ENCODE measurements around the gene ZDHHC11. TPM values are rescaled to one million over a fixed set of nuclear protein-coding genes. Genes with fewer than 3 reads are reported as not detected.

Gene ZDHHC11
- polyA plus RNA-seq, 1 donor (not counting 4 experiments of a cell fraction or from before 2014, with no cell fraction given), result 0.33 TPM

DNA sequence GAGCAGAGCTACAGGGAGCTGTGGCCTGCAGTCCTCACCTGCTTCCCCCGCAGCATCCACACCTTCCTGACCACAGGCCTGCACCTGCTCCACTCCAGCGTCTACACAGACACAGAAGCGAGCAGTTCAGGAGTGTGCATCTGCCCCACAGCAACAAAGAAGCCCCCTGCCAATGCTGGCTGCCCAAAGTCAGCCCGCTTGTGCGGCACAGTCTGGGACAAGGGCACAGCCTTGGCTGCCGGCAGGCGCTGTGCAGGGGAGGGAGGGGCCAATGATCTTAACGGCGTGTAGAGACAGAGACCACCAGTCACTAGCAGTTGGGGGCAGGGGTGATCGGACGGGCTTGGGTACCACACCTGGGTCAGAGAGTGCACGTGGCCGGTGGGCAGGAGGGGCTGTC is 35.2 kb upstream of the ZDHHC11 start:
- Histone ChIP-seq H2AFZ (ENCODE audit: control insufficient read depth, low read length) (no peak overlapping the region), H3K27ac (ENCODE audit: control insufficient read depth, insufficient read depth, low read length) (no peak overlapping the region), H3K9me1 (ENCODE audit: control insufficient read depth, extremely low read depth, insufficient read depth, low read length) (no peaks in the 10 kb centered on the region), H3K36me3 (ENCODE audit: control insufficient read depth in 2 of 2, extremely low read depth in 1 of 2, insufficient read depth in 2 of 2, low read length in 2 of 2) (peaks cover 61 to 76% of the 10 kb centered on the region in 2 experiments), H3K9ac (ENCODE audit: control insufficient read depth, extremely low read depth, insufficient read depth, low read length) (no peak overlapping the region), H4K20me1 (ENCODE audit: control insufficient read depth, extremely low read depth, insufficient read depth, low read length) (peaks cover 13% of the 10 kb centered on the region), H3K9me3 (ENCODE audit: control insufficient read depth, low read depth, low read length) (no peaks in the 10 kb centered on the region), H3K79me2 (ENCODE audit: control insufficient read depth, insufficient read depth, low read length) (peaks cover 85% of the 10 kb centered on the region), H3K4me3 (ENCODE audit: control insufficient read depth in 2 of 3, extremely low read depth in 1 of 3, insufficient read depth in 2 of 3, low read depth in 1 of 3, low read length in 3 of 3) (no peak overlapping the region), H3K27me3 (ENCODE audit: control insufficient read depth, extremely low read depth, insufficient read depth, low read length) (no peaks in the 10 kb centered on the region), H3K4me1 (ENCODE audit: control insufficient read depth, extremely low read depth, insufficient read depth, low read length) (peaks cover 3% of the 10 kb centered on the region), H3K4me2 (ENCODE audit: control insufficient read depth, extremely low read depth, insufficient read depth, low read depth, low read length) (no peak overlapping the region)
- FAIRE-seq, result no peak
- TF ChIP-seq EZH2 (IDR thresholded peaks at IDR 0.05; ENCODE audit: low read length), result no peak
- TF ChIP-seq, protein P1, sequence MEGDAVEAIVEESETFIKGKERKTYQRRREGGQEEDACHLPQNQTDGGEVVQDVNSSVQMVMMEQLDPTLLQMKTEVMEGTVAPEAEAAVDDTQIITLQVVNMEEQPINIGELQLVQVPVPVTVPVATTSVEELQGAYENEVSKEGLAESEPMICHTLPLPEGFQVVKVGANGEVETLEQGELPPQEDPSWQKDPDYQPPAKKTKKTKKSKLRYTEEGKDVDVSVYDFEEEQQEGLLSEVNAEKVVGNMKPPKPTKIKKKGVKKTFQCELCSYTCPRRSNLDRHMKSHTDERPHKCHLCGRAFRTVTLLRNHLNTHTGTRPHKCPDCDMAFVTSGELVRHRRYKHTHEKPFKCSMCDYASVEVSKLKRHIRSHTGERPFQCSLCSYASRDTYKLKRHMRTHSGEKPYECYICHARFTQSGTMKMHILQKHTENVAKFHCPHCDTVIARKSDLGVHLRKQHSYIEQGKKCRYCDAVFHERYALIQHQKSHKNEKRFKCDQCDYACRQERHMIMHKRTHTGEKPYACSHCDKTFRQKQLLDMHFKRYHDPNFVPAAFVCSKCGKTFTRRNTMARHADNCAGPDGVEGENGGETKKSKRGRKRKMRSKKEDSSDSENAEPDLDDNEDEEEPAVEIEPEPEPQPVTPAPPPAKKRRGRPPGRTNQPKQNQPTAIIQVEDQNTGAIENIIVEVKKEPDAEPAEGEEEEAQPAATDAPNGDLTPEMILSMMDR (optimal IDR thresholded peaks at IDR 0.05 in 1 of 3, IDR thresholded peaks at IDR 0.05 in 1 of 3, conservative IDR thresholded peaks at IDR 0.05 in 1 of 3; ENCODE audit: extremely low read depth in 1 of 3, insufficient read depth in 2 of 3, low read length in 3 of 3), result no peak
- dilution Hi-C loops (cut with MboI; ENCODE audit: extremely low pct_ligation_motif_present, low sequenced_read_pairs), result no loop called here
- no peak for DNase-seq (ENCODE audit: low read depth, low spot score)

- no peak for TF ChIP-seq EZH2 (IDR thresholded peaks at IDR 0.05; ENCODE audit: low read length)
- Histone ChIP-seq H3K27me3 (ENCODE audit: control insufficient read depth, extremely low read depth, insufficient read depth, low read length) (no peaks in the 10 kb centered on the region), H3K27ac (ENCODE audit: control insufficient read depth, insufficient read depth, low read length) (no peak overlapping the region), H2AFZ (ENCODE audit: control insufficient read depth, low read length) (no peak overlapping the region), H4K20me1 (ENCODE audit: control insufficient read depth, extremely low read depth, insufficient read depth, low read length) (peaks cover 13% of the 10 kb centered on the region), H3K9me3 (ENCODE audit: control insufficient read depth, low read depth, low read length) (no peaks in the 10 kb centered on the region), H3K79me2 (ENCODE audit: control insufficient read depth, insufficient read depth, low read length) (peaks cover 80% of the 10 kb centered on the region), H3K4me1 (ENCODE audit: control insufficient read depth, extremely low read depth, insufficient read depth, low read length) (no peaks in the 10 kb centered on the region), H3K36me3 (ENCODE audit: control insufficient read depth in 2 of 2, extremely low read depth in 1 of 2, insufficient read depth in 2 of 2, low read length in 2 of 2) (peaks cover 60 to 74% of the 10 kb centered on the region in 2 experiments), H3K9ac (ENCODE audit: control insufficient read depth, extremely low read depth, insufficient read depth, low read length) (no peak overlapping the region), H3K9me1 (ENCODE audit: control insufficient read depth, extremely low read depth, insufficient read depth, low read length) (no peaks in the 10 kb centered on the region), H3K4me3 (ENCODE audit: control insufficient read depth in 2 of 3, extremely low read depth in 1 of 3, insufficient read depth in 2 of 3, low read depth in 1 of 3, low read length in 3 of 3) (no peak overlapping the region), H3K4me2 (ENCODE audit: control insufficient read depth, extremely low read depth, insufficient read depth, low read depth, low read length) (no peak overlapping the region)
- DNase-seq (ENCODE audit: low read depth, low spot score) (no peak), FAIRE-seq (no peak)
- dilution Hi-C loops (cut with MboI; ENCODE audit: extremely low pct_ligation_motif_present, low sequenced_read_pairs), result no loop called here
These were observed 34.7 kb upstream of the ZDHHC11 start for GRCh38 chr5:885529-885928.

GRCh38 chr5:885127-885442 is 34.3 kb upstream of the ZDHHC11 start:
- H3K9me1 ChIP-seq (ENCODE audit: control insufficient read depth, extremely low read depth, insufficient read depth, low read length), result no peaks in the 10 kb centered on the region
- H3K9ac ChIP-seq (ENCODE audit: control insufficient read depth, extremely low read depth, insufficient read depth, low read length), result no peak overlapping the region
- no peaks in the 10 kb centered on the region for H3K4me1 ChIP-seq (ENCODE audit: control insufficient read depth, extremely low read depth, insufficient read depth, low read length)
- no peak overlapping the region for H3K4me2 ChIP-seq (ENCODE audit: control insufficient read depth, extremely low read depth, insufficient read depth, low read depth, low read length)
- peaks cover 75% of the 10 kb centered on the region for H3K79me2 ChIP-seq (ENCODE audit: control insufficient read depth, insufficient read depth, low read length)
- H2AFZ ChIP-seq (ENCODE audit: control insufficient read depth, low read length), result no peak overlapping the region
- H3K27me3 ChIP-seq (ENCODE audit: control insufficient read depth, extremely low read depth, insufficient read depth, low read length), result no peaks in the 10 kb centered on the region
- H3K4me3 ChIP-seq (ENCODE audit: control insufficient read depth in 2 of 3, extremely low read depth in 1 of 3, insufficient read depth in 2 of 3, low read depth in 1 of 3, low read length in 3 of 3), result no peak overlapping the region
- peaks cover 13% of the 10 kb centered on the region for H4K20me1 ChIP-seq (ENCODE audit: control insufficient read depth, extremely low read depth, insufficient read depth, low read length)
- H3K27ac ChIP-seq (ENCODE audit: control insufficient read depth, insufficient read depth, low read length), result no peak overlapping the region
- peaks cover 56 to 71% of the 10 kb centered on the region in 2 experiments for H3K36me3 ChIP-seq (ENCODE audit: control insufficient read depth in 2 of 2, extremely low read depth in 1 of 2, insufficient read depth in 2 of 2, low read length in 2 of 2)
- H3K9me3 ChIP-seq (ENCODE audit: control insufficient read depth, low read depth, low read length), result no peaks in the 10 kb centered on the region
- no peak for FAIRE-seq
- TF ChIP-seq, protein P1 (optimal IDR thresholded peaks at IDR 0.05 in 1 of 3, IDR thresholded peaks at IDR 0.05 in 1 of 3, conservative IDR thresholded peaks at IDR 0.05 in 1 of 3; ENCODE audit: extremely low read depth in 1 of 3, insufficient read depth in 2 of 3, low read length in 3 of 3), result no peak
- no peak for TF ChIP-seq EZH2 (IDR thresholded peaks at IDR 0.05; ENCODE audit: low read length)
- no peak for DNase-seq (ENCODE audit: low read depth, low spot score)
- dilution Hi-C loops (cut with MboI; ENCODE audit: extremely low pct_ligation_motif_present, low sequenced_read_pairs), result no loop called here

All from keratinocyte (primary cell).